ENCODE data around the gene ACP4. TPM values are rescaled to one million over a fixed set of nuclear protein-coding genes. Genes with fewer than 3 reads are reported as not detected.

ACP4 gene
- total RNA-seq, 2 experiments from 2014 or later: not detected

DNA sequence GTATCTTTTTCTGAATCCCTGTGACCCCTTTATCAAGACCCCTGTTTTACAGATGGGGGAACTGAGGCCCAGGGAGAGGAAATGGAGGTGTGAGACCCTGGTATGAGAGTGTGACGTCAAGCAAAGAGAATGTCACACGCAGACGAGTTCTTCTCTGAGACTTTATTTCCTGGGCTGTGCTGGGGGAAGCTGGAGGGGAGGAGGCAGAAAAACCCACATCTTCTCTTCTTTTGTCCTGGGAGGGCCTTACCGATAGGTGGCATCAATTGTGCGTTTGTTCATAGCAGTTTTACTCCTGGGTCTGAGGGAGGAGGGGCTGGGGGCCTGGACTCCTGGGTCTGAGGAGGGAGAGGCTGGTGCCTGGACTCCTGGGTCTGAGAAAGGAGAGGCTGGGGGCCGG, 48.0 kb downstream of the ACP4 start:
- Mint-ChIP-seq H3K9me3 (ENCODE audit: low read depth) (no peaks in the 10 kb centered on the region), H3K27me3 (peaks cover 34% of the 10 kb centered on the region), H3K4me3 (no peak overlapping the region), H3K4me1 (peaks cover 11% of the 10 kb centered on the region), H3K27ac (no peak overlapping the region), H3K36me3 (no peaks in the 10 kb centered on the region)
- no peak for ATAC-seq
- no peak for DNase-seq
- CTCF ChIA-PET: no interaction called here

DNA sequence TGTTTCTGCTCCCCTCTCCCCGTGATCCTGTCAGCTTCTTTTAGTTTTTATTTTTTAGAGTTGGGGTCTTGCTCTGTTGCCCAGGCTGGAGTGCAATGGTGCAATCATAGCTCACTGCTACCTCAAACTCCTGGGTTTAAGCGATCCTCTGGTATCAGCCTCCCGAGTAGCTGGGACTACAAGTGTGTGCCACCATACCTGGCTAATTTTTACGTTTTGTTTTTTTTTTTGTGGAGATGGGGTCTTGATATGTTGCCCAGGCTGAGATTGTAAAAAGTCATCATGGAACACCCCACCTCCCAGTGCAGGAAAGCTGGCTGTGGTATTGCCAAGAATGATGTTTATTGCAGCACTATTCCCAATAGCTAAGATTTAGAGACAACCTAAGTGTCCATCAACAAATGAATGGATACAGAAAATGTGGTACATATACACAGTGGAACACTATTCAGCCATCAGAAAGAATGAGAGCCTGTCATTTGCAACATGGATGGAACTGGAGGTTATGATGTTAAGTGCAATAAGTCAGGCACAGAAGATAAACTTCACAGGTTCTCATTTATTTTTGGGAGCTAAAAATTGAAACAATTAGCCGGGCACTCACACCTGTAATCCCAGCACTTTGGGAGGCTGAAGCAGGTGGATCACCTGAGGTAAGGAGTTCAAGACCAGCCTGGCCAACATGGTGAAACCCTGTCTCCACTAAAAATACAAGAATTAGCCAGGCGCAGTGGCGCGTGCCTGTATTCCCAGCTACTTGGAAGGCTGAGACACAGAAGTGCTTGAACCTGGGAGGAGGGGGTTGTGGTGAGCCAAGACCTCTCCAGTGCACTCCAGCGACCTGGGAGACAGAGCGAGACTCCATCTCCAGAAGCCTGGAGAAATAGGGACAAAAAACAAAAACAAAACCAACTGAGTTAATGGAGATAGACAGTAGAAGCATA, 49.8 kb downstream of the ACP4 start:
- no peaks in the 10 kb centered on the region for H3K36me3 Mint-ChIP-seq
- H3K27ac Mint-ChIP-seq: no peak overlapping the region
- CTCF ChIA-PET: interaction anchor here (0.6 kb wide), 1 partner anchor 175 kb away, joined by 3 read pairs; no protein-coding TSS in a partner anchor
- H3K4me1 Mint-ChIP-seq: peaks cover 11% of the 10 kb centered on the region
- ATAC-seq: no peak
- no peak for DNase-seq
- no peak overlapping the region for H3K4me3 Mint-ChIP-seq
- peaks cover 36% of the 10 kb centered on the region for H3K27me3 Mint-ChIP-seq
- no peaks in the 10 kb centered on the region for H3K9me3 Mint-ChIP-seq (ENCODE audit: low read depth)

DNA sequence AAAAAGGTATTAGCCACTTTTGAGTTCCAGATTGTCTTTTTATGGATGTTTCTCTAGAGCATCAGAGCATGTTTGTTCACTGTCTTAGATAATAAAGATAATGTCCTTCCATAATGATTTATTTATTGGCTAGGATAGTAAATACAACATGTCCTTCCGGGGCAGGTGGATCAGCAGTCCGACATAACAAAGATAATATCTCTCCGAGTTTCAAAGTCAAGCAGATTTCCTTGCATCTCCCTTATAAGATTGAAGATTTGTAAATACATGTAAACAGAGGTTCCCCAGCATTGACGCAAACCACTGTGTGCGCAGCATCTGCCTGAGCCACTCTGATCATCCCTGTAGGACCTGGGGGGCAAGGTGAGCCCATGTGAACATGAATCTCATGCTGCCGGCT, 51.9 kb downstream of the ACP4 start:
- no peaks in the 10 kb centered on the region for H3K9me3 Mint-ChIP-seq (ENCODE audit: low read depth)
- peaks cover 2% of the 10 kb centered on the region for H3K4me1 Mint-ChIP-seq
- peaks cover 27% of the 10 kb centered on the region for H3K27me3 Mint-ChIP-seq
- no peaks in the 10 kb centered on the region for H3K36me3 Mint-ChIP-seq
- ATAC-seq (no peak), DNase-seq (no peak)
- no peak overlapping the region for H3K4me3 Mint-ChIP-seq
- no peak overlapping the region for H3K27ac Mint-ChIP-seq
- CTCF ChIA-PET: no interaction called here

DNA sequence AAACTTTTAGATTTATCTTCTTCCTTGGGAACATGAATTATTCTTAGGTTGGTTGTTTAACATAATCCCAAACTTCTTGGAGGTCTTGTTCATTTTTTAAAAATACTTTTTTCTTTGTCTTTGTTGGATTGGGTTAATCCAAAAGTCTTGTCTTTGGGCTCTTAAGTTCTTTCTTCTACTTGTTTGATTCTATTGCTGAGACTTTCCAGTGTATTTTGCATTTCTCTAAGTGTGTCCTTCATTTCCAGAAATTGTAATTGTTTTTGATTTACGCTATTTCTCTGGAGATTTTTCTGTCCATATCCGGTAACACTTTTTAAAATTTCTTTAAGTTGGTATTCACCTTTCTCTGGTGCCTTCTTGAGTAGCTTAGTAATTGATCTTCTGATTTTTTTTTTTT, 53.0 kb downstream of the ACP4 start:
- peaks cover 23% of the 10 kb centered on the region for H3K27me3 Mint-ChIP-seq
- H3K4me3 Mint-ChIP-seq: no peak overlapping the region
- DNase-seq (no peak), ATAC-seq (no peak)
- no peaks in the 10 kb centered on the region for H3K9me3 Mint-ChIP-seq (ENCODE audit: low read depth)
- no peaks in the 10 kb centered on the region for H3K36me3 Mint-ChIP-seq
- peaks cover under 1% of the 10 kb centered on the region for H3K4me1 Mint-ChIP-seq
- no peak overlapping the region for H3K27ac Mint-ChIP-seq
- CTCF ChIA-PET: no interaction called here

DNA sequence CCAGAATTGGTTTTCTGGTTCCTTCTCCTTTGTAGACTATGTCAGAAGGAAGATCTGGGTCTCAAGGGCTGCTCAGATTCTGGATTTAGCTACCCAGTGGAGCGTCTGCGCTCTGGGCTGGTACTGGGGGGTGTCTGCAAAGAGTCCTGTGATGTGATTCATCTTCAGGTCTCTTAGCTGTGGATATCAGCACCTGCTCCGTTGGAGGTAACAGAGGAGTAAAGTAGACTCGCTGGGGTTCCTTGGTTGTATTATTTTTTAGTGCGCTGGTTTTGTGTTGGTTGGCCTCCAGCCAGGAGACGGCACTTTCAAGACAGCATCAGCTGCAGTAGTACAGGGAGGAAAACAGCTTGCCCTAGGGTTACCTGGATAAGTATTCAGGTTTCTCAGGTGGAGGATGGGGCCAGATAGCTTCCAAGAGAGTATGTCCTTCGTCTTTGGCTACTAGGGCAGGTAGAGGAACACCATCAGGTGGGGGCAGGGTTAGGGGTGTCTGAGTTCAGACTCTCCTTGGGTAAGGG, 53.5 kb downstream of the ACP4 start:
- Mint-ChIP-seq H3K9me3 (ENCODE audit: low read depth) (no peaks in the 10 kb centered on the region), H3K36me3 (no peaks in the 10 kb centered on the region), H3K4me3 (no peak overlapping the region), H3K4me1 (no peaks in the 10 kb centered on the region), H3K27me3 (peaks cover 28% of the 10 kb centered on the region), H3K27ac (no peak overlapping the region)
- ATAC-seq: no peak
- DNase-seq: no peak
- CTCF ChIA-PET: no interaction called here

GRCh38 chr19:50844296-50844935, 54.2 kb downstream of the ACP4 start:
- DNase-seq (no peak), ATAC-seq (no peak)
- Mint-ChIP-seq H3K9me3 (ENCODE audit: low read depth) (no peaks in the 10 kb centered on the region), H3K4me1 (no peaks in the 10 kb centered on the region), H3K27me3 (peaks cover 28% of the 10 kb centered on the region), H3K4me3 (no peak overlapping the region), H3K36me3 (no peaks in the 10 kb centered on the region), H3K27ac (no peak overlapping the region)
- CTCF ChIA-PET: no interaction called here

Other genes with a start within 250 kb of the ACP4 start
- gene LRRC4B, start 222.0 kb upstream of the ACP4 start, total RNA-seq: not detected
- not detected for gene SYT3, start 150.5 kb upstream of the ACP4 start, total RNA-seq
- under 1 TPM in 1 of 2 experiments, not detected in 1; 0.70 TPM for gene C19orf81, start 141.0 kb upstream of the ACP4 start, total RNA-seq
- not detected for gene SHANK1, start 70.6 kb upstream of the ACP4 start, total RNA-seq
- gene CLEC11A, start 67.1 kb upstream of the ACP4 start, total RNA-seq: under 1 TPM; 0.61 to 0.89 TPM
- gene GPR32, start 20.0 kb upstream of the ACP4 start, total RNA-seq: not detected
- gene KLK1, start 33.4 kb downstream of the ACP4 start, total RNA-seq: 1 to 10 TPM; 3.0 to 3.2 TPM
- gene KLK15, start 43.2 kb downstream of the ACP4 start, total RNA-seq: not detected
- not detected for gene KLK3, start 64.5 kb downstream of the ACP4 start, total RNA-seq
- under 1 TPM in 1 of 2 experiments, not detected in 1; 0.29 TPM for gene KLK2, start 83.0 kb downstream of the ACP4 start, total RNA-seq
- not detected for gene KLK4, start 121.0 kb downstream of the ACP4 start, total RNA-seq
- not detected for gene KLK5, start 162.6 kb downstream of the ACP4 start, total RNA-seq
- gene KLK6, start 179.2 kb downstream of the ACP4 start, total RNA-seq: not detected
- not detected for gene KLK7, start 193.5 kb downstream of the ACP4 start, total RNA-seq
- not detected for gene KLK8, start 211.2 kb downstream of the ACP4 start, total RNA-seq
- gene KLK10, start 229.3 kb downstream of the ACP4 start, total RNA-seq: not detected
- gene KLK11, start 236.2 kb downstream of the ACP4 start, total RNA-seq: not detected
- gene KLK12, start 244.6 kb downstream of the ACP4 start, total RNA-seq: not detected